NB4 (cell line): ENCODE results near the gene EXOC6.

Source experiments
- DNase-seq: peaks from one replicate; pipeline ENCODE4 v3.0.0; 2010; ENCODE audit warnings: low read depth
- H3K4me3 ChIP-seq: one replicate; pipeline ENCODE4 v1.5.1; 2011; ENCODE audit warnings: mild to moderate bottlenecking, low read depth, low read length, moderate library complexity
- MYC ChIP-seq: IDR thresholded peaks from 2 replicates; pipeline ENCODE4 v1.6.1; 2011; ENCODE audit warnings: low read depth, low read length
- POLR2A ChIP-seq: IDR thresholded peaks from 2 replicates; pipeline ENCODE4 v1.6.1; 2011; ENCODE audit warnings: mild to moderate bottlenecking; ENCODE audit not compliant: insufficient read length; ENCODE audit errors: extremely low read depth
- TF ChIP-seq, protein P1 (sequence below): IDR thresholded peaks from one replicate; pipeline ENCODE4 v1.5.1; 2012; ENCODE audit warnings: low read depth, low read length
- TF ChIP-seq, protein P2 (sequence below): IDR thresholded peaks from 2 replicates; pipeline ENCODE4 v1.6.1; 2011; ENCODE audit warnings: low read depth, low read length

EXOC6 gene

DNA sequence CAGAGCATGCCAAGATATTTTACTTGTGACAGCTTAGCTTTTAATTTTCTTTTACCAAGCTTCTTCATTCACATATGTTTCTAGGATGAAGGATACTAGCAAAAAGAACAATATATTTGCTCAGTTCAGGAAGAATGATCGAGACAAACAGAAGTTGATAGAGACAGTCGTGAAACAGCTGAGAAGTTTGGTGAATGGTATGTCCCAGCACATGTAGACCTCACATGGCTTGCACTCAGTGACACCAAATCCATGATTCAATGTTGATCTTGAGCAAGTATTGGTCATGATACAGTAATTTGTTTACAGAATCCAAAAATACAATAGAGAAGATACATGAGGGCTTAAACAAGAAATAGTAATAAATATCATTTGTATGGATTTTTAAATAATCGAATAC is 209.8 kb downstream of the EXOC6 start:
- DNase-seq = no peak
- TF ChIP-seq MYC (no peak), POLR2A (no peak)
- TF ChIP-seq, protein P1, sequence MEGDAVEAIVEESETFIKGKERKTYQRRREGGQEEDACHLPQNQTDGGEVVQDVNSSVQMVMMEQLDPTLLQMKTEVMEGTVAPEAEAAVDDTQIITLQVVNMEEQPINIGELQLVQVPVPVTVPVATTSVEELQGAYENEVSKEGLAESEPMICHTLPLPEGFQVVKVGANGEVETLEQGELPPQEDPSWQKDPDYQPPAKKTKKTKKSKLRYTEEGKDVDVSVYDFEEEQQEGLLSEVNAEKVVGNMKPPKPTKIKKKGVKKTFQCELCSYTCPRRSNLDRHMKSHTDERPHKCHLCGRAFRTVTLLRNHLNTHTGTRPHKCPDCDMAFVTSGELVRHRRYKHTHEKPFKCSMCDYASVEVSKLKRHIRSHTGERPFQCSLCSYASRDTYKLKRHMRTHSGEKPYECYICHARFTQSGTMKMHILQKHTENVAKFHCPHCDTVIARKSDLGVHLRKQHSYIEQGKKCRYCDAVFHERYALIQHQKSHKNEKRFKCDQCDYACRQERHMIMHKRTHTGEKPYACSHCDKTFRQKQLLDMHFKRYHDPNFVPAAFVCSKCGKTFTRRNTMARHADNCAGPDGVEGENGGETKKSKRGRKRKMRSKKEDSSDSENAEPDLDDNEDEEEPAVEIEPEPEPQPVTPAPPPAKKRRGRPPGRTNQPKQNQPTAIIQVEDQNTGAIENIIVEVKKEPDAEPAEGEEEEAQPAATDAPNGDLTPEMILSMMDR = no peak
- TF ChIP-seq, protein P2, sequence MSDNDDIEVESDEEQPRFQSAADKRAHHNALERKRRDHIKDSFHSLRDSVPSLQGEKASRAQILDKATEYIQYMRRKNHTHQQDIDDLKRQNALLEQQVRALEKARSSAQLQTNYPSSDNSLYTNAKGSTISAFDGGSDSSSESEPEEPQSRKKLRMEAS = no peak
- no peak overlapping the region for H3K4me3 ChIP-seq

DNA sequence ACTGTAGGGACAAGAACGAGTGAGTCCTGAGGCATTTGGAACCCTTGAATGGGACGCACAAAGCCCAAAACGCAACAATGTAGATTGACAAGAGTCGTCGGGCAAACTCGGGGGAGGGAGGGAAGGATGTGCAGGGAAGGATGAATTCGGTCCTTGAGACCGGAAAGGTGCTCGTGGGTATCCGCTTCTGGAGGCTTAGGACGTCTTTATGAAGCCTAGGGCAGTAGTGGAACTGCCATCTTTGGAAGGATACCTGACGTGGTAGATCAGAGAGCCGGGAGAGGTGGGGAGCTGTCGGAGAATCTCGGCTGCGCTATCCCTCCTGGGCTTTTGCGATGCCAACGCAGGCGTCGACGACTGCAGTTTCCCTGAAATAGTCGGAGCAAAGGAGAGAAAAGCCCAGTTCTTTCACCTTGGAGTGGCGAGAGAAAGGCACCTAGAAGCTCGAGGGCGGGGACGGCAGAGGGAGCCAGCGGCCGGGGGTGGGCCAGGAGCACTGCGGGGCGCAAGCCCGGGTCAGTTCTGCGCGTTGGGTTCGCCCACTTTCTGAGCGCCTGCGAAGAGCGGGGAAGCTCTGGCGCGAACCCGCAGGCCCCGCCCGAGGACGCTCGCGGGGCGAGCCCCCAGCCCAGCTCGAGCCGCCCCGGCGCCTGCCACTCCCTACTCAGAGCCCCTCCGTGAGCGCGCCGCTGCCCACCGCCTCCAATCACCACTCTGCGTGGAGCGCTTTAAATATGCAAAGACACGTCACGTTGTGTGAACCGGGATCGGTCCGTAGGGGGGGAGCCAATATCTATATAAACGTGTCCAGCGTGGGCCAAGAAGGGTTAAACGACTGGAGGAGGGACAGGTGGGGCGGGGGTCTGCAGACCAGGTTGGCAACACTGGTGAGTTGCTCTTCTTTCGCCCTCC is 211.9 kb downstream of the EXOC6 start, which contains the start of gene CYP26C1:
Gene CYP26C1 (plus strand): TSS at position 824 of the 912 bp plus-strand sequence. CDS start 466 bp downstream, outside the sequence.
- TF ChIP-seq POLR2A (no peak), MYC (no peak)
- TF ChIP-seq, protein P1 = no peak
- TF ChIP-seq, protein P2 = no peak

DNA sequence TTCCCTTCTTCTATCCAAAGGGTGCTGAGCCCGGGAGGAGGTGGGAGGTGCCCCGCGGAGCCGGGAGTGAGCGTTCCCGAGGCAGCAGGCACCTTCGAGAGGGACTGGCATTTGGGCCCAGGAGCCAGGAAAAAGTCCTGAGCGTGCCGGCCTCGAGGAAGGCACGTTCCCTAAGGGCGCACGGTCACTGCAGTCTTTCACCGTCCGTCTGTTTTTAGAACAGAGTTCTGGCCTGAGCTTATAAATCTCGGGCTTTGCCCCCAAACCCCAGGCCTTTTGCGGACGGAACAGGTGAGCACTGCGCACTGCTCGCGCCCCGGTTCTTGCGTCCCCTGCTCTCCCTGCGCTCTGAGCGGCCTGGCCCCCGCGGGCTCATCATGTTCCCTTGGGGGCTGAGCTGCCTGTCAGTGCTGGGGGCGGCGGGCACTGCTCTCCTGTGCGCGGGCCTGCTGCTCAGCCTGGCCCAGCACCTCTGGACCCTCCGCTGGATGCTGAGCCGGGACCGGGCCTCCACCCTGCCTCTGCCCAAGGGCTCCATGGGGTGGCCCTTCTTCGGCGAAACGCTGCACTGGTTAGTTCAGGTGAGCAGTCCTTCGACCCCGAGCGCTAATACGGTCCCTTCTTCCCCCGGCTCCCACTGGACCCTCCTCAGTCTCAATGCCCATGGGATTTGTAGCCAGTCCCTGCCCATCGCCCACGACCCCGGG is 212.7 kb downstream of the EXOC6 start:
- DNase-seq = no peak
- no peak overlapping the region for H3K4me3 ChIP-seq
- TF ChIP-seq, protein P1 = no peak
- TF ChIP-seq POLR2A = no peak
- TF ChIP-seq MYC = no peak
- TF ChIP-seq, protein P2 = no peak

More for the DNA sequence above, 211.9 kb downstream of the EXOC6 start, which contains the start of gene CYP26C1:
- H3K4me3 ChIP-seq = no peak within 1 kb of the TSS
- DNase-seq = no peak

DNA sequence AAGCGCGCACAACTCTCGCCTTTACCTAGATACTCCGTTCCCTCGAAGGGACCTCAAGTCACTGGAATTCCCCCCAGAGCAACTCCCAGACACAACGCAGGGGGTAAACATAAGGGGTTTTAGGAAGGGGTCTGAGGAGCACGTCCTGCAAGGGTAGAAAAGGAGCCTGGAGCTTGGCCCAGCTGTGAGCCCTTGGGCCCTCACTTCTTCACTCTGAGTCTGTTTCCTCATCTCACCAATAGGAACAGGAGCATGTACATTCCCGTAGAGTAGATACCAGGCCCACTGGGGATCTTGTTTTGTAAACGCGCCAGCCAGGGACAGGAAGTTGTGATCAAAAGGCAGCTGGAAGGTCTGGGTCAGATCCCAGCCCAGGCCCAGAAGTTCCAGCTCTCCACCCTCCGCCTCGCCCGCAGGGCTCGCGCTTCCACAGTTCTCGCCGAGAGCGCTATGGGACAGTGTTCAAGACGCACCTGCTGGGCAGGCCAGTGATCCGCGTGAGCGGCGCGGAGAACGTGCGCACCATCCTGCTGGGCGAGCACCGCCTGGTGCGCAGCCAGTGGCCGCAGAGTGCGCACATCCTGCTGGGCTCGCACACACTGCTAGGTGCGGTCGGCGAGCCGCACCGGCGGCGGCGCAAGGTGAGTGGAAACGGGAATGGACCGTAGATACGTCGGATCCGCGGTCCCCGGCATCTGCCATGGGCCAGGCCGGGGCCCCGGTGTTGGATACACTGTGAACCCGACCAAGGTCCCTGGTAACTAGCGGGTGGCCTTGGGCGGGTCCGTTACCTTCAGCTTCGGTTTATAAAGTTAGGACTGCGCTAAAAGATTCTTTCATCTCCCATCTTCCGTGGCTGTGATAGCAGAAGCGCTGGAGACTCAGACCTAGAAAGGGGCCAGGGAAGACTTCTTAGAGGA is 213.5 kb downstream of the EXOC6 start:
- TF ChIP-seq POLR2A (no peak), MYC (no peak)
- TF ChIP-seq, protein P1 = no peak
- no peak overlapping the region for H3K4me3 ChIP-seq
- DNase-seq = no peak

DNA sequence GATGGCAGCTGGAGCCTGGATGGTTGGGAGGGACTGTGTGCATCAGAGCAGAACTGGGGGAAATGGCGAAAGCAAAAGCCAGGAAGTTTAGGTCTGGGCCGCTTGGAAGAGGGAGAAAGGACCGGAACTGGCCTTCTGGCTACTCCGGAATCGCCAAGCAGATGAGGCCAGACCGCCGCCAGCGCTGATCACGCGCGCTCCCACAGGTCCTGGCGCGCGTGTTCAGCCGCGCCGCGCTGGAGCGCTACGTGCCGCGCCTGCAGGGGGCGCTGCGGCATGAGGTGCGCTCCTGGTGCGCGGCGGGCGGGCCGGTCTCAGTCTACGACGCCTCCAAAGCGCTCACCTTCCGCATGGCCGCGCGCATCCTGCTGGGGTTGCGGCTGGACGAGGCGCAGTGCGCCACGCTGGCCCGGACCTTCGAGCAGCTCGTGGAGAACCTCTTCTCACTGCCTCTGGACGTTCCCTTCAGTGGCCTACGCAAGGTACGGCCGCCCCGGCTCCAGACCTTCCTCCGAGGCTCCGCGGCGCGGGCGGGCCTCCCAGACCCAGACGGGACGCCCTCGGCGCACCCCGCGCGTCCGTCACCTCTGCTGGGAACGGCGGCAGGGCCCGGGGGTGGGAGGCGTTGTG is 214.3 kb downstream of the EXOC6 start:
- TF ChIP-seq, protein P2 = no peak
- no peak overlapping the region for H3K4me3 ChIP-seq
- DNase-seq = no peak
